Esophagus muscularis mucosa (tissue), 4 donors: ENCODE results near the gene PDE4C. TPM values are rescaled to one million over a fixed set of nuclear protein-coding genes. Genes with fewer than 3 reads are reported as not detected.

Experiments
- DNase-seq: peaks from one replicate; pipeline ENCODE4 v3.0.0-alpha.2; 2017; ENCODE audit errors: extremely low spot score
- H3K27ac ChIP-seq, 4 donors: fragments of 200-600 bp; sonication (generic); replicated peaks in 1 of 4; 1 replicate in 3 of 4; 2 replicates in 1 of 4; pipeline ENCODE4 v1.5.1; 2016 to 2019; ENCODE audit warnings: mild to moderate bottlenecking in 1 of 4
- H3K27me3 ChIP-seq, 4 donors: fragments of 200-600 bp; sonication (generic); one replicate each; pipeline versions ENCODE4 v1.5.1 to v1.6.0; 2016 to 2019
- H3K36me3 ChIP-seq, 4 donors: fragments of 200-600 bp; sonication (generic); one replicate each; pipeline ENCODE4 v1.5.1; 2016 to 2019
- H3K4me1 ChIP-seq, 4 donors: fragments of 200-600 bp; sonication (generic); one replicate each; pipeline ENCODE4 v1.5.1; 2016 to 2019
- H3K4me3 ChIP-seq, 4 donors: fragments of 200-600 bp; sonication (generic); 1 replicate in 2 of 4; 2 replicates in 2 of 4; pipeline ENCODE4 v1.5.1; 2016 to 2019; ENCODE audit warnings: mild to moderate bottlenecking in 4 of 4, moderate library complexity in 1 of 4
- H3K9me3 ChIP-seq, 4 donors: fragments of 200-600 bp; sonication (generic); 1 replicate in 3 of 4; 2 replicates in 1 of 4; pipeline ENCODE4 v1.5.1; 2016 to 2019
- EP300 ChIP-seq: sonication (generic); formaldehyde crosslinking; IDR thresholded peaks from one replicate; pipeline ENCODE4 v1.6.1; 2017; ENCODE audit warnings: antibody characterized with exemption
- POLR2A ChIP-seq: fragments of 450-650 bp; IDR thresholded peaks from one replicate; pipeline ENCODE4 v1.6.1; 2017; ENCODE audit warnings: antibody characterized with exemption, moderate library complexity, mild to moderate bottlenecking, low read depth
- POLR2AphosphoS5 ChIP-seq, 2 donors: sonication (generic); formaldehyde crosslinking; IDR thresholded peaks; one replicate each; pipeline ENCODE4 v1.6.1; 2017; ENCODE audit warnings: antibody characterized with exemption in 2 of 2
- WGBS: methylation state at CpG from one replicate; pipeline ENCODE4 v1.1.5; 2018; 5-methylcytosine and 5-hydroxymethylcytosine counted together
- intact Hi-C: fragments of 100-400 bp; cut with DNase I; formaldehyde crosslinking; loops from one replicate; pipeline ENCODE4 v1.15.1; 2023
- total RNA-seq, 4 donors: library from RNA; depleted of rRNA; stranded (reverse); fragments of >200 nt; gene quantifications; one replicate each; pipeline versions ENCODE4 v1.1.0 to v1.2.1, GENCODE V29; 2016
- TF ChIP-seq, protein P1 (sequence below), 3 experiments: fragments of 200-600 bp in 2 of 3; fragments of 450-650 bp in 1 of 3; sonication (generic) in 2 of 3; IDR thresholded peaks; one replicate each; pipeline ENCODE4 v1.5.1; 2017 to 2019; ENCODE audit warnings: antibody characterized with exemption in 3 of 3, mild to moderate bottlenecking in 2 of 3, moderate library complexity in 1 of 3

PDE4C gene
- total RNA-seq, 4 donors from 2014 or later = 0.17 to 1.2 (median 0.54) TPM

GRCh38 chr19:18234194-18234593 lies 8.0 kb upstream of the PDE4C start:
- no peak for TF ChIP-seq POLR2AphosphoS5 (IDR thresholded peaks at IDR 0.05)
- TF ChIP-seq EP300 = no peak
- no peak for TF ChIP-seq POLR2A
- TF ChIP-seq, protein P1, sequence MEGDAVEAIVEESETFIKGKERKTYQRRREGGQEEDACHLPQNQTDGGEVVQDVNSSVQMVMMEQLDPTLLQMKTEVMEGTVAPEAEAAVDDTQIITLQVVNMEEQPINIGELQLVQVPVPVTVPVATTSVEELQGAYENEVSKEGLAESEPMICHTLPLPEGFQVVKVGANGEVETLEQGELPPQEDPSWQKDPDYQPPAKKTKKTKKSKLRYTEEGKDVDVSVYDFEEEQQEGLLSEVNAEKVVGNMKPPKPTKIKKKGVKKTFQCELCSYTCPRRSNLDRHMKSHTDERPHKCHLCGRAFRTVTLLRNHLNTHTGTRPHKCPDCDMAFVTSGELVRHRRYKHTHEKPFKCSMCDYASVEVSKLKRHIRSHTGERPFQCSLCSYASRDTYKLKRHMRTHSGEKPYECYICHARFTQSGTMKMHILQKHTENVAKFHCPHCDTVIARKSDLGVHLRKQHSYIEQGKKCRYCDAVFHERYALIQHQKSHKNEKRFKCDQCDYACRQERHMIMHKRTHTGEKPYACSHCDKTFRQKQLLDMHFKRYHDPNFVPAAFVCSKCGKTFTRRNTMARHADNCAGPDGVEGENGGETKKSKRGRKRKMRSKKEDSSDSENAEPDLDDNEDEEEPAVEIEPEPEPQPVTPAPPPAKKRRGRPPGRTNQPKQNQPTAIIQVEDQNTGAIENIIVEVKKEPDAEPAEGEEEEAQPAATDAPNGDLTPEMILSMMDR (IDR thresholded peaks at IDR 0.05) = no peak
- Histone ChIP-seq H3K27ac (no peak overlapping the region), H3K27me3 (peaks cover 7 to 90% (median 27%) of the 10 kb centered on the region in 4 donors), H3K9me3 (peaks cover 0 to 13% (median 10%) of the 10 kb centered on the region in 4 donors), H3K36me3 (no peaks in the 10 kb centered on the region), H3K4me3 (no peak overlapping the region), H3K4me1 (peaks cover 0 to 13% (median 8%) of the 10 kb centered on the region in 4 donors)
- WGBS = 52% methylated on average over 6 of the region's 6 CpGs
- DNase-seq = no peak
- intact Hi-C loops = no loop called here

- peaks cover 7 to 97% (median 26%) of the 10 kb centered on the region in 4 donors for H3K27me3 ChIP-seq
- H3K36me3 ChIP-seq = no peaks in the 10 kb centered on the region
- intact Hi-C loops = no loop called here
- 15% methylated on average over 37 of the region's 37 CpGs for WGBS
- peaks cover 0 to 13% (median 8%) of the 10 kb centered on the region in 4 donors for H3K4me1 ChIP-seq
- TF ChIP-seq EP300 (no peak), POLR2A (no peak), POLR2AphosphoS5 (IDR thresholded peaks at IDR 0.05) (no peak)
- TF ChIP-seq, protein P1 (IDR thresholded peaks at IDR 0.05) = no peak
- peaks cover 0 to 13% (median 10%) of the 10 kb centered on the region in 4 donors for H3K9me3 ChIP-seq
- no peak for DNase-seq
- H3K27ac ChIP-seq = no peak overlapping the region
- H3K4me3 ChIP-seq = no peak overlapping the region
Observed at GRCh38 chr19:18233224-18233825, 7.1 kb upstream of the PDE4C start.

GRCh38 chr19:18232540-18233223 lies 6.4 kb upstream of the PDE4C start:
- peaks cover 0 to 13% (median 10%) of the 10 kb centered on the region in 4 donors for H3K9me3 ChIP-seq
- H3K27me3 ChIP-seq = peaks cover 7 to 97% (median 26%) of the 10 kb centered on the region in 4 donors
- TF ChIP-seq POLR2A (no peak), POLR2AphosphoS5 (IDR thresholded peaks at IDR 0.05) (no peak), EP300 (no peak)
- TF ChIP-seq, protein P1 (IDR thresholded peaks at IDR 0.05) = no peak
- H3K4me1 ChIP-seq = peaks cover 0 to 13% (median 8%) of the 10 kb centered on the region in 4 donors
- no peak for DNase-seq
- H3K36me3 ChIP-seq = no peaks in the 10 kb centered on the region
- H3K4me3 ChIP-seq = no peak overlapping the region
- no peak overlapping the region for H3K27ac ChIP-seq
- intact Hi-C loops = no loop called here
- WGBS = 3% methylated on average over 20 of the region's 46 CpGs

- Histone ChIP-seq H3K27me3 (peaks cover 7 to 99% (median 26%) of the 10 kb centered on the region in 4 donors), H3K4me1 (peaks cover 0 to 13% (median 8%) of the 10 kb centered on the region in 4 donors), H3K9me3 (peaks cover 0 to 13% (median 10%) of the 10 kb centered on the region in 4 donors), H3K4me3 (no peak overlapping the region), H3K27ac (no peak overlapping the region), H3K36me3 (no peaks in the 10 kb centered on the region)
- DNase-seq = no peak
- WGBS = 36% methylated on average over 4 of the region's 4 CpGs
- TF ChIP-seq, protein P1 (IDR thresholded peaks at IDR 0.05) = no peak
- no peak for TF ChIP-seq POLR2AphosphoS5 (IDR thresholded peaks at IDR 0.05)
- no peak for TF ChIP-seq POLR2A
- TF ChIP-seq EP300 = no peak
- intact Hi-C loops = no loop called here
Observed at GRCh38 chr19:18231775-18232174, 5.5 kb upstream of the PDE4C start.
